ENCODE data around the gene GNAQ.

GNAQ gene

GRCh38 chr9:78003730-78004129, 27.9 kb downstream of the GNAQ start:
- no peak for TF ChIP-seq ZFX (IDR thresholded peaks at IDR 0.05; ENCODE audit: borderline replicate concordance)
- TF ChIP-seq CTCF (IDR thresholded peaks at IDR 0.05), result no peak
- no peak overlapping the region for H3K27ac ChIP-seq

DNA sequence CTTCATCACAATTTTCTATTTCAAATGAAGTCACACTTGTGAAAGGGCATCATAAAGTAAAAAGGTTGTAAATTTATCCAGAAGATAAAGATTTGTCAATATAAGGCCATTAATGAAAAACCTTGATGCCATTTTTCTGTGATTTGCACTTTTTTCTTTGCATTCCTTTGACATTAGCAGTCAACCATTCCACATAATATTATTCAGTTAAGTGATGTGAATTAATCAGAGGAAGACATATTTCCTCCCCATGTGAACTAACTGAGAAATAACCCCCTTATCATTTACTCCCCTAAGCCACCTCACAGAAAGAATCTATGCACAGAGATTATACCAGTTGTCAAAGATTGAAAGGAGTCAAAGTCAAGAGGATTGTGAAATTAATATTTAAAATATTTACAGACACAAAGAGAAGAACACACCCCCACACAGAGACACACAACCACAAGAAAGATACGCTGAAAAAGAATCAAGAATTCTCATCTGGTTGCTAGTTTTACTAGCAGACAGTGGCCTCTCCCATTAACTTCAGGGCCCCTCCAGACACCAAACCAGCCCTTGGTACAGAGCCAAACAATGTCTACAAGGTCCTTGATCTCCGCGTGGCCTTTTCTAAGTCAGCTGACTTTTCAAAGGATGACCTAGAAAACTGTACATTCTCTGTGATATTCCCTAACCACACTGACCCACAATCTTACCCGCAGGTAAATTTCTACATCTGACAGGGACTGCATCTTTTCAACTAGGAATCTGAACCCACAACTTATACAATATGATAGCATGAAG, 29.5 kb downstream of the GNAQ start:
- no peak overlapping the region for H3K27ac ChIP-seq
- no peak for TF ChIP-seq CTCF (IDR thresholded peaks at IDR 0.05)
- no peak for TF ChIP-seq ZFX (IDR thresholded peaks at IDR 0.05; ENCODE audit: borderline replicate concordance)

GRCh38 chr9:78000221-78000620, 31.4 kb downstream of the GNAQ start:
- no peak for TF ChIP-seq ZFX (IDR thresholded peaks at IDR 0.05; ENCODE audit: borderline replicate concordance)
- TF ChIP-seq CTCF (IDR thresholded peaks at IDR 0.05), result no peak
- H3K27ac ChIP-seq, result no peak overlapping the region

GRCh38 chr9:77999231-77999631, 32.4 kb downstream of the GNAQ start:
- H3K27ac ChIP-seq, result no peak overlapping the region
- no peak for TF ChIP-seq ZFX (IDR thresholded peaks at IDR 0.05; ENCODE audit: borderline replicate concordance)
- no peak for TF ChIP-seq CTCF (IDR thresholded peaks at IDR 0.05)

DNA sequence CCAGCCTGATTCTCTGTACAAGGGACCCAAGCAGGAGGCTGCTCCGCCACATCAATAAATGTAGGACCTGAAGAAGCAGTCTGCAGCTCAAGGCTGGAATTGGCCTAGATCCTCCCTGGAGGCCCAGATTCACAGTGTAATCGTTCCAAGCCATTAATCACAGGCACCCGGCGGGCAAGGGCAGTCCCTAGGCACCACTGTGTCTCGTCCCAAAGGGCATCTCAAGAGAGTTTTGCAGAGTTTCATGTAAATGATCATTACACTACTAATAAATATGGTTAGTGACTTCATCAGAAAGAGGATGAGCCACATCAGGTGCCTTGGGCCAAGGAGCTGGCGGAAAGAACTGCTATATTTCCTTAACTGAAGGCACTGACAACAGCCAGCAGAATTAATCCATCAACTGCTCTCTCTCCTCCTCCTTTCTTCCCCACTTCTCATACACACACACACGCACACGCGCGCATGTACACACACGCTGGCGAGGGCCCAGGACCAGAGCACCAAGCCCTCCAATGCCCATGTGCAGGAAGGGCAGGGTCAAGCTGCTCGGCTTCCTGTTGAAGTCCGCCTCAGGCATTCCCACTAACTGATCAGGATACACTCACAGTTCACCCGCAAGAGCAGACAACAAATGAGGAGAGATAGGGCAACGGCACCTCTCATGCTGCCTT, 33.9 kb downstream of the GNAQ start:
- H3K27ac ChIP-seq, result no peak overlapping the region
- TF ChIP-seq ZFX (IDR thresholded peaks at IDR 0.05; ENCODE audit: borderline replicate concordance) (no peak), CTCF (IDR thresholded peaks at IDR 0.05) (no peak)

DNA sequence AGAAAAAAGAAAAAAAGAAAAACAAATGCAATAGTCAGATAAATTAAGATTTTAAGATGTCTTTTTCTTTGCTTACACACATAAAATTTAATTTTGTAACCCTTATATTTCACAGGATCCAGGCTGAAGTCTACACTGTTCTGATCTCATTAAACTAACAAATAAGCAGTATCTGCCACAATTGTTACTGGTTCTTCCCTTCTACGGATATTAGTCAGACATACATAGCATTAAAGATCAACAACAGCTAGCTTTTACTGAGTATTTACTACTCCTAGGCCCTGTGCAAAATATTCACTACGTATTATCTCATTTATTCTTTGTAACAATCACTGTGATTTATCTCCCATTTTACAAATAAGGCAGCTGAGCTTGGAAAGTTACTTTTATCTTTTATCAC, 34.9 kb downstream of the GNAQ start:
- no peak overlapping the region for H3K27ac ChIP-seq
- TF ChIP-seq CTCF (IDR thresholded peaks at IDR 0.05), result no peak
- no peak for TF ChIP-seq ZFX (IDR thresholded peaks at IDR 0.05; ENCODE audit: borderline replicate concordance)

- H3K27ac ChIP-seq, result no peak overlapping the region
- TF ChIP-seq CTCF (IDR thresholded peaks at IDR 0.05), result no peak
- TF ChIP-seq ZFX (IDR thresholded peaks at IDR 0.05; ENCODE audit: borderline replicate concordance), result no peak
Measured at GRCh38 chr9:77991191-77991590, 40.4 kb downstream of the GNAQ start.

Data from 22Rv1 (cell line).